BJ (cell line): Measurements from ENCODE around the gene GRK2. TPM values are rescaled to one million over a fixed set of nuclear protein-coding genes. Genes with fewer than 3 reads are reported as not detected.

Experiments used
- CTCF ChIA-PET: fragments of 350-600 bp; formaldehyde crosslinking; extraction: SDS; loops from one replicate; lab custom pipeline; 2021; ENCODE audit warnings: antibody characterized with exemption, inconsistent platforms; lab: Yijun Ruan, JAX
- POLR2A ChIA-PET: fragments of 300-600 bp; sonication (Branson Sonifier 250); formaldehyde crosslinking; extraction: SDS; loops from one replicate; lab custom pipeline; 2021; ENCODE audit warnings: antibody characterized with exemption; lab: Charles Lee
- DNase-seq: peaks from one replicate; pipeline ENCODE4 v3.0.0-alpha.2; 2011; ENCODE audit warnings: low read depth
- H3K27me3 ChIP-seq: 2 replicates; pipeline ENCODE4 v1.6.0; 2011; ENCODE audit warnings: low read length; ENCODE audit not compliant: control insufficient read depth, insufficient read depth
- H3K36me3 ChIP-seq: 2 replicates; pipeline ENCODE4 v1.5.1; 2011; ENCODE audit warnings: low read length; ENCODE audit not compliant: control insufficient read depth, insufficient read depth
- H3K4me3 ChIP-seq: 2 replicates; pipeline ENCODE4 v1.5.1; 2011; ENCODE audit warnings: low read depth, mild to moderate bottlenecking, control low read depth, low read length
- polyA plus RNA-seq: library from polyadenylated mRNA; depleted of rRNA; stranded (reverse); fragments of >200 nt; gene quantifications from 2 replicates; pipeline ENCODE4 v1.2.3, GENCODE V29; 2011
- TF ChIP-seq, protein P1 (sequence below): IDR thresholded peaks from 2 replicates; pipeline ENCODE4 v1.5.1; 2011; ENCODE audit warnings: low read depth, mild to moderate bottlenecking, control low read depth, inconsistent platforms, low read length, moderate library complexity; ENCODE audit not compliant: insufficient read depth

Gene GRK2
- polyA plus RNA-seq, 1 experiment: 31.2 TPM

DNA sequence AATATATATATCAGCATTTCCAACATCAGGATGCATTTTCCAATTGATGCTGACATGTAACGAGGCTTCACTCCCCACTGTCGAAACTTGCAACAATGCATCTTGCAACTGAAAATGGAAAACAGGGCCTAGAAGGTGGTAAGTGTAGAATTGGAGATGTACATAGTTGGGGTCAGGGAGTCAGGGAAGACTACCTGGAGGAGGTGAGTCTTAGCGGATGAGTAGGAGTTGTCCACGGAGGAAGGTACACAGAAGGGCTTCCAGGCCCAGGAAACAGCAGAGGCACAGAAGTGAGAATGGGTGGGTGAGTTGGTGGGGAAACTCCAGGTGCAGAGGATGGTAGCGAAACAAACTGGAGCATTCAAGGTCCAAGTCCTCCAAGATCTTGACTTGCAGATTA lies 2.0 kb upstream of the GRK2 start:
- POLR2A ChIA-PET: no interaction called here
- CTCF ChIA-PET: interaction anchor here (0.7 to 4.9 kb wide), 5 partner anchors 39 to 118 kb away, joined by 3 to 133 read pairs (median 5); partner anchors contain the start of gene SSH3
- no peak for DNase-seq
- H3K27me3 ChIP-seq: no peaks in the 10 kb centered on the region
- TF ChIP-seq, protein P1, sequence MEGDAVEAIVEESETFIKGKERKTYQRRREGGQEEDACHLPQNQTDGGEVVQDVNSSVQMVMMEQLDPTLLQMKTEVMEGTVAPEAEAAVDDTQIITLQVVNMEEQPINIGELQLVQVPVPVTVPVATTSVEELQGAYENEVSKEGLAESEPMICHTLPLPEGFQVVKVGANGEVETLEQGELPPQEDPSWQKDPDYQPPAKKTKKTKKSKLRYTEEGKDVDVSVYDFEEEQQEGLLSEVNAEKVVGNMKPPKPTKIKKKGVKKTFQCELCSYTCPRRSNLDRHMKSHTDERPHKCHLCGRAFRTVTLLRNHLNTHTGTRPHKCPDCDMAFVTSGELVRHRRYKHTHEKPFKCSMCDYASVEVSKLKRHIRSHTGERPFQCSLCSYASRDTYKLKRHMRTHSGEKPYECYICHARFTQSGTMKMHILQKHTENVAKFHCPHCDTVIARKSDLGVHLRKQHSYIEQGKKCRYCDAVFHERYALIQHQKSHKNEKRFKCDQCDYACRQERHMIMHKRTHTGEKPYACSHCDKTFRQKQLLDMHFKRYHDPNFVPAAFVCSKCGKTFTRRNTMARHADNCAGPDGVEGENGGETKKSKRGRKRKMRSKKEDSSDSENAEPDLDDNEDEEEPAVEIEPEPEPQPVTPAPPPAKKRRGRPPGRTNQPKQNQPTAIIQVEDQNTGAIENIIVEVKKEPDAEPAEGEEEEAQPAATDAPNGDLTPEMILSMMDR: no peak
- no peak overlapping the region for H3K4me3 ChIP-seq
- H3K36me3 ChIP-seq: peaks cover 7% of the 10 kb centered on the region

DNA sequence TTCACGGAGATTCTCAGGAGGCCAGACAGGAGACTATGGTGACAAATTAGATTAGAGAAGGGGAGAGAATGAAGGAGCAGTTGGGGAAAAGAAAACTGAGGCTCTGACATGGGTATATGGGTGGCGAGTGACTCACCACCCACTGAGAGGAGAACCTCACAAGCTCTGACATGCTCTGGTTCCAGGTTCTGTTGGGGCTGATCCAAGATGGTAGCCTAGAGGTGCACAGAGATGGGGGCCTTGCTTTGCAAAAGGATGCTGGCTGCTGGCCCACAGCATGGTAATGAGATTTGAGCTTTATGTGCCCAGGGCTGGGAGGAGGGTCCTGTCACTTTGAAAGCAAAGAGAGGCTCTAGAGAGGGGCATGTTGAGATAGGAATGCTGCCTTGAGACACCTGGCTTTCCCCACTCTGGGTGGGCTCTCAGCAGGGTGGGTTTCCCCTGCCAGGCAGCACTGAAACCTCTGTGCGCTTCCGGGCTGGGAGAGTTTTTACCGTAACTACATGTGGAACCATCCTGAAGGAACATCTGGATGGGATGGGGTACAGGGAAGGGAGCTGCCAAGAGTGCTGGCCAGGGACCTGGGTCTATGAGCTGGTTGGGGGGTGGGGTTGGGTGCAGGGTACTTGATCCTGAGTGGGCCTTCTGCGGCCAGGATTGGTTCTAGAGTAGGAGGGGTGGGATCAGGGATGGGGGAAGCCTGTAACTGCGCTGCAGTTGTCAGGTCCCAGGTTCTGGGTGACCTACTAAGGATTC lies 1.2 kb upstream of the GRK2 start:
- ChIA-PET POLR2A (no interaction called here), CTCF (interaction anchor here (0.9 to 4.9 kb wide), 4 partner anchors 38 to 117 kb away, joined by 3 to 133 read pairs (median 6); partner anchors contain the start of gene SSH3)
- no peak overlapping the region for H3K4me3 ChIP-seq
- H3K27me3 ChIP-seq: no peaks in the 10 kb centered on the region
- TF ChIP-seq, protein P1: no peak
- H3K36me3 ChIP-seq: peaks cover 9% of the 10 kb centered on the region
- no peak for DNase-seq

DNA sequence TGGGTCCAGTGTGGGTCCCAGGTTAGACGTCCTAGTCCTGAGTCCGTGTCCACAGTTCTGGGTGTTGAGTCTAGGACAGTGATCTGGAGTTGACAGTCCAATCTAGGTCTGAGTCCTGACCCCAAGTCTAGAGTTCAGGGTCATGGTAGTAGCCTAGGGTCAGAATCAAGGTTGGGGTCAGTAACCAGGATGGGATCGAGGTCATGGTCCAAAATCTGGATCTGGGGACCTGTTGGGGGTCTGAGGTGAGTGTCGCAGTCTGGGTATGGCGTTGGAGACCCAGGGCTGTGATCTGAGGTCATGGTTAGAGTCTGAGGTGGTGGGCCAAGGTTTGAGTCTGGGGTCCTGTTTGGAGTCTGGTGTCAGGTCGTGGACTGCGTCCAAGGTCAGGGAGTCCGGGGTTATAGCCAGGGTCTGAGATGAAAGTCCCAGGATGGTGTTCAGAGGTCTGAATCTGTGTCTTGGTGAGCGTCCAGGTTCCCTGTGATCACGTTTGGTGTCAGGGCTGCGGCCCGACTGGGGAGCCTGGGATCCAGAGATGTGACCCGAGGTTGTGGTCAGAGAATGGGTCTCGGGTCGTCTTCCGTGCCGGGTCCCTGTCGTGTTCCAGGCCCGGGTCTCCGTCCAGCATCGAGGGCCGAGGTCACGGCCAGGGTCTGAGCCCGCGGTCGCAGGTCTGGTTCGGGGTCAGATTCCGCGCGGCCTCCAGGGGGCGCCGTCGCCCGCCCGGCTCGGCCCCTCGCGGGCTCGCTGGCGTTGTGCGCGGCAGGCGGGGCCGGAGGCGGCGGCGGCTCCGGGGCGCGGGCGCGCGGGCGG lies 432 bp upstream of the GRK2 start:
- no peak for DNase-seq
- H3K36me3 ChIP-seq: peaks cover 9% of the 10 kb centered on the region
- TF ChIP-seq, protein P1: peak; percentile 65
- peak overlapping the region; percentile 32 for H3K4me3 ChIP-seq
- POLR2A ChIA-PET: no interaction called here
- H3K27me3 ChIP-seq: no peaks in the 10 kb centered on the region
- CTCF ChIA-PET: interaction anchor here (1.0 to 4.9 kb wide), 7 partner anchors 52 to 117 kb away, joined by 3 to 133 read pairs (median 5); no protein-coding TSS in a partner anchor

DNA sequence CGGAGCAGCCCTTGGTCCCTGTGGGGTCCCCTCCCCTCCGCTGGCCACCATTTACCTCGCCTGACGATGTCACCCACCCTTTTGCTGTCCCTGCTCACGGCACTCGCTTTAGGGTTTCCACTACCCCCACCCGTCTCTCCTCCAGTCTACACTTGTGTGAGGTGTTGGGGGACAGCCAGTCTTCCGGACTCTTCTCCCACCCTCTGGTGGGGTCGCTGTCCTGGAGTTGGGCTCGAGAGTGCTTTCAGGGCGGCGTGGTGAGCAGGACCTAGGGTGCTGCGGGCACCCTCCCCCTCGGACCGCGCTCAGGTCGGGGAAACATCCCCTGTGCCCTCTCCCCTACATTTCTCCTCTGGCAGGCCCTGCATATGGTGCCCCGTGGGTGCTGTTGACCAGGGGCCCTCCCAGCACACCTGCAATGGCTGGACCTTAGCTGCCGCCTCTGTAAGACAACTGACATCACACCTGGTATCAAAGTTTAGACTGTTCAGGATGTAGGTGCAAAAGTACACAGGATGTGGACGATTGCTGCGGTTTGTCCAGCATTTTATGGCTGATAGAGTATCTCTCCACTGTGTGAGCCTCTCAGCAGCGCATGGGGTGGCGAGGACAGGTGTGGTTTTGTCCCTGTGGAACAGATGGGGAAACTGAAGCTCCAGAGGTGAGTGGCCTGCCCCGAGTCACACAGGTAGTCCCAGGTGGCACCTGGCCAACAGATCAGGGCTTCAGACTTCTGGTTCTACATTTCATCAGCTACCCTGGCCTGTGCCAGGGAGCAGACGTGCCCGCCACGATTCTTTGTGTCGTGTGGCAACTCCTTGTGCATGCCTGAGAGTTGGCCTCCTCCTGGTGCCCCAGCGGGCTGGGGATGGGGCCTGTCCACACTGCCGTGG lies 1.2 kb downstream of the GRK2 start:
- no peak for DNase-seq
- ChIA-PET CTCF (interaction anchor here (0.7 to 2.5 kb wide), 13 partner anchors 10 to 115 kb away, joined by 3 to 31 read pairs (median 4); no protein-coding TSS in a partner anchor), POLR2A (no interaction called here)

More for the DNA sequence above, 1.2 kb downstream of the GRK2 start:
- Histone ChIP-seq H3K27me3 (no peaks in the 10 kb centered on the region), H3K4me3 (peak overlapping the region; percentile 81), H3K36me3 (peaks cover 9% of the 10 kb centered on the region)
- TF ChIP-seq, protein P1: no peak
